Measurements from ENCODE around the gene PDK2. TPM values are rescaled to one million over a fixed set of nuclear protein-coding genes. Genes with fewer than 3 reads are reported as not detected.

Gene PDK2
- total RNA-seq, 1 donor from 2014 or later: 44.6 TPM

- H3K4me3 Mint-ChIP-seq: peak overlapping the region; percentile 8
- H3K27ac Mint-ChIP-seq: peak overlapping the region; percentile 73
- peaks cover 20% of the 10 kb centered on the region for H3K4me1 Mint-ChIP-seq
- no peaks in the 10 kb centered on the region for H3K9me3 Mint-ChIP-seq
- no peaks in the 10 kb centered on the region for H3K27me3 Mint-ChIP-seq (ENCODE audit: low read depth)
- peaks cover 12% of the 10 kb centered on the region for H3K36me3 Mint-ChIP-seq
- DNase-seq (ENCODE audit: low spot score in 2 of 2, unreplicated experiment in 2 of 2): peak in 1 of 2 experiments; percentile 49
- no peak for TF ChIP-seq CTCF (IDR thresholded peaks at IDR 0.05; ENCODE audit: unreplicated experiment)
Measured at GRCh38 chr17:50101346-50102163, 6.4 kb downstream of the PDK2 start.

GRCh38 chr17:50102164-50102991 is 7.2 kb downstream of the PDK2 start:
- Mint-ChIP-seq H3K9me3 (no peaks in the 10 kb centered on the region), H3K27me3 (ENCODE audit: low read depth) (no peaks in the 10 kb centered on the region), H3K4me3 (no peak overlapping the region), H3K27ac (peak overlapping the region; percentile 73), H3K4me1 (peaks cover 20% of the 10 kb centered on the region), H3K36me3 (peaks cover 12% of the 10 kb centered on the region)
- no peak for TF ChIP-seq CTCF (IDR thresholded peaks at IDR 0.05; ENCODE audit: unreplicated experiment)
- no peak for DNase-seq (ENCODE audit: low spot score in 2 of 2, unreplicated experiment in 2 of 2)

GRCh38 chr17:50103252-50103651 is 8.1 kb downstream of the PDK2 start:
- peaks cover 20% of the 10 kb centered on the region for H3K4me1 Mint-ChIP-seq
- H3K27me3 Mint-ChIP-seq (ENCODE audit: low read depth): no peaks in the 10 kb centered on the region
- H3K4me3 Mint-ChIP-seq: no peak overlapping the region
- no peak for DNase-seq (ENCODE audit: low spot score in 2 of 2, unreplicated experiment in 2 of 2)
- no peak for TF ChIP-seq CTCF (IDR thresholded peaks at IDR 0.05; ENCODE audit: unreplicated experiment)
- peak overlapping the region; percentile 41 for H3K27ac Mint-ChIP-seq
- H3K36me3 Mint-ChIP-seq: peaks cover 12% of the 10 kb centered on the region
- H3K9me3 Mint-ChIP-seq: no peaks in the 10 kb centered on the region

GRCh38 chr17:50103941-50104340 is 8.8 kb downstream of the PDK2 start:
- H3K4me3 Mint-ChIP-seq: no peak overlapping the region
- no peaks in the 10 kb centered on the region for H3K9me3 Mint-ChIP-seq
- H3K27ac Mint-ChIP-seq: no peak overlapping the region
- peaks cover 12% of the 10 kb centered on the region for H3K36me3 Mint-ChIP-seq
- no peak for TF ChIP-seq CTCF (IDR thresholded peaks at IDR 0.05; ENCODE audit: unreplicated experiment)
- H3K4me1 Mint-ChIP-seq: peaks cover 20% of the 10 kb centered on the region
- DNase-seq (ENCODE audit: low spot score in 2 of 2, unreplicated experiment in 2 of 2): no peak
- no peaks in the 10 kb centered on the region for H3K27me3 Mint-ChIP-seq (ENCODE audit: low read depth)

GRCh38 chr17:50105811-50106210 is 10.7 kb downstream of the PDK2 start:
- Mint-ChIP-seq H3K36me3 (peaks cover 12% of the 10 kb centered on the region), H3K4me1 (peaks cover 14% of the 10 kb centered on the region), H3K9me3 (no peaks in the 10 kb centered on the region), H3K27ac (no peak overlapping the region), H3K4me3 (no peak overlapping the region), H3K27me3 (ENCODE audit: low read depth) (no peaks in the 10 kb centered on the region)
- no peak for DNase-seq (ENCODE audit: low spot score in 2 of 2, unreplicated experiment in 2 of 2)
- no peak for TF ChIP-seq CTCF (IDR thresholded peaks at IDR 0.05; ENCODE audit: unreplicated experiment)

Measured in mesothelial cell of epicardium (in vitro differentiated cells).